ENCODE data around the gene NUDC. TPM values are rescaled to one million over a fixed set of nuclear protein-coding genes. Genes with fewer than 3 reads are reported as not detected.
A peak's percentile ranks its signal among the peaks of the same experiment; 100 is the strongest.

The NUDC gene
- total and polyA plus RNA-seq, 4 donors = 39.3 to 77.8 (median 64.4) TPM

- Histone ChIP-seq H3K27ac (ENCODE audit: low read depth in 1 of 2, low read length in 1 of 2) (peak overlapping the region in 1 of 2 donors; percentile 61), H3K4me1 (ENCODE audit: control insufficient read depth in 5 of 5, insufficient read depth in 5 of 5, low read length in 5 of 5) (peaks cover 3 to 25% (median 8%) of the 10 kb centered on the region in 5 donors), H3K9ac (ENCODE audit: insufficient read depth in 1 of 2, low read length in 2 of 2) (no peak overlapping the region), H3K27me3 (ENCODE audit: control insufficient read depth in 3 of 3, insufficient read depth in 3 of 3, low read length in 2 of 3) (peaks cover 0 to 46% (median 41%) of the 10 kb centered on the region in 3 donors), H3K4me3 (no peak overlapping the region), H3K36me3 (ENCODE audit: control insufficient read depth in 4 of 4, insufficient read depth in 4 of 4, low read length in 4 of 4) (no peaks in the 10 kb centered on the region), H3K9me3 (ENCODE audit: control insufficient read depth in 4 of 4, insufficient read depth in 3 of 4, low read length in 3 of 4) (no peaks in the 10 kb centered on the region)
- no peak for TF ChIP-seq CTCF (IDR thresholded peaks at IDR 0.05; ENCODE audit: control extremely low read depth, extremely low read depth)
- 44 to 48% methylated on average over 15 of the region's 15 CpGs for WGBS, 2 donors
- DNase-seq (no peak), ATAC-seq (ENCODE audit: insufficient read depth, low FRiP score) (no peak)
These were observed 73.4 kb downstream of the NUDC start for GRCh38 chr1:26994787-26995517.

GRCh38 chr1:26996024-26996423 lies 74.5 kb downstream of the NUDC start:
- no peak overlapping the region for H3K27ac ChIP-seq (ENCODE audit: low read depth in 1 of 2, low read length in 1 of 2)
- DNase-seq = no peak
- H3K36me3 ChIP-seq (ENCODE audit: control insufficient read depth in 4 of 4, insufficient read depth in 4 of 4, low read length in 4 of 4) = no peaks in the 10 kb centered on the region
- peaks cover 0 to 41% (median 40%) of the 10 kb centered on the region in 3 donors for H3K27me3 ChIP-seq (ENCODE audit: control insufficient read depth in 3 of 3, insufficient read depth in 3 of 3, low read length in 2 of 3)
- H3K4me3 ChIP-seq = no peak overlapping the region
- TF ChIP-seq CTCF (IDR thresholded peaks at IDR 0.05; ENCODE audit: control extremely low read depth, extremely low read depth) = no peak
- peaks cover 3 to 29% (median 9%) of the 10 kb centered on the region in 5 donors for H3K4me1 ChIP-seq (ENCODE audit: control insufficient read depth in 5 of 5, insufficient read depth in 5 of 5, low read length in 5 of 5)
- H3K9me3 ChIP-seq (ENCODE audit: control insufficient read depth in 4 of 4, insufficient read depth in 3 of 4, low read length in 3 of 4) = no peaks in the 10 kb centered on the region
- no peak overlapping the region for H3K9ac ChIP-seq (ENCODE audit: insufficient read depth in 1 of 2, low read length in 2 of 2)
- 71 to 92% methylated on average over 1 of the region's 1 CpG for WGBS, 2 donors
- ATAC-seq (ENCODE audit: insufficient read depth, low FRiP score) = no peak

Other genes starting within 250 kb of the NUDC start
- gene ARID1A, start 225.7 kb upstream of the NUDC start, total RNA-seq = 100 to 1,000 TPM in 1 of 2 donors, 10 to 100 TPM in 1; 71.2 to 119 TPM
- 10 to 100 TPM; 16.1 to 28.9 TPM for gene ARID1A, start 225.7 kb upstream of the NUDC start, polyA plus RNA-seq
- 10 to 100 TPM; 14.3 TPM for gene PIGV, start 133.8 kb upstream of the NUDC start, total RNA-seq
- gene PIGV, start 133.8 kb upstream of the NUDC start, polyA plus RNA-seq = 10 to 100 TPM in 1 of 2 donors, 1 to 10 TPM in 1; 6.8 to 11.8 TPM
- gene ZDHHC18, start 95.1 kb upstream of the NUDC start, total RNA-seq = 10 to 100 TPM; 11.6 to 23.6 TPM
- 10 to 100 TPM; 13.0 to 39.1 TPM for gene ZDHHC18, start 95.1 kb upstream of the NUDC start, polyA plus RNA-seq
- 100 to 1,000 TPM in 1 of 2 donors, 1 to 10 TPM in 1; 1.4 to 118 TPM for gene SFN, start 58.6 kb upstream of the NUDC start, total RNA-seq
- 100 to 1,000 TPM in 1 of 2 donors, 10 to 100 TPM in 1; 99.4 to 178 TPM for gene SFN, start 58.6 kb upstream of the NUDC start, polyA plus RNA-seq
- 10 to 100 TPM; 13.7 to 25.6 TPM for gene GPN2, start 31.5 kb upstream of the NUDC start, total RNA-seq
- 10 to 100 TPM; 15.3 to 17.6 TPM for gene GPN2, start 31.5 kb upstream of the NUDC start, polyA plus RNA-seq
- gene GPATCH3, start 21.3 kb upstream of the NUDC start, total RNA-seq = 10 to 100 TPM; 10.4 to 16.7 TPM
- gene GPATCH3, start 21.3 kb upstream of the NUDC start, polyA plus RNA-seq = 10 to 100 TPM; 11.5 to 17.5 TPM
- 1 to 10 TPM; 2.1 to 2.3 TPM for gene NR0B2, start 7.8 kb upstream of the NUDC start, total RNA-seq
- gene NR0B2, start 7.8 kb upstream of the NUDC start, polyA plus RNA-seq = 1 to 10 TPM; 1.6 to 6.0 TPM
- gene KDF1, start 38.7 kb downstream of the NUDC start, total RNA-seq = 1 to 10 TPM; 6.6 to 9.3 TPM
- gene KDF1, start 38.7 kb downstream of the NUDC start, polyA plus RNA-seq = 10 to 100 TPM in 1 of 2 donors, 1 to 10 TPM in 1; 8.3 to 12.5 TPM
- 10 to 100 TPM in 1 of 2 donors, 1 to 10 TPM in 1; 2.0 to 23.1 TPM for gene TRNP1, start 71.9 kb downstream of the NUDC start, total RNA-seq
- 10 to 100 TPM in 1 of 2 donors, 1 to 10 TPM in 1; 8.3 to 21.8 TPM for gene TRNP1, start 71.9 kb downstream of the NUDC start, polyA plus RNA-seq
- 10 to 100 TPM; 22.2 to 43.1 TPM for gene TENT5B, start 91.1 kb downstream of the NUDC start, total RNA-seq
- 10 to 100 TPM; 13.5 to 17.8 TPM for gene TENT5B, start 91.1 kb downstream of the NUDC start, polyA plus RNA-seq
- gene SLC9A1, start 233.4 kb downstream of the NUDC start, total RNA-seq = 10 to 100 TPM; 19.3 to 48.0 TPM
- 10 to 100 TPM; 19.7 to 29.6 TPM for gene SLC9A1, start 233.4 kb downstream of the NUDC start, polyA plus RNA-seq

All from lung (tissue), 12 donors.